NOMO-1 treated with dmso at 0.1 percent for 144 hours (cell line): Measurements from ENCODE around the gene POLD3.

Experiments used
- DNase-seq: peaks from one replicate; lab custom pipeline; 2025; ENCODE audit not compliant: unreplicated experiment; lab: John Stamatoyannopoulos, UW

The POLD3 gene

DNA sequence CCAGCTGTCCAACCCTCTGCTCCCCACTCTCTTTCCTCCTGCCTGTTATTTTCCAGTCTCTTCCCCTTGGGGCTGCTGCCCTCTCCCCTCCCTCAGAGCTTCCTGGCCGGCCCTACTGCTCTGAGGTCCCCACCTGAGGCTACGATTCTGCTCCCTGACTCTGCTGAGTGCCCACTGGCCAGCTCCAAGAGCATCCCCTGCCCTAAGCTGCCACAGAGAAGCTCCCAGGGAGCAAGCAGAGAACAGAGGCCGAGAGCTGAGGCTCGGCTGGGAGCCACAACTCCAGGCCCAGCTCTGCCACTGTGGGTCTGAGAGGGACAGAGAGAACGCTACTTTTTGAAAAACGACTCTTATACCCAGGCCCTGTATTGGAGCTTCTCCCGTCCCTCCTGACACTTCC, 77.8 kb downstream of the POLD3 start:
- no peak for DNase-seq

DNA sequence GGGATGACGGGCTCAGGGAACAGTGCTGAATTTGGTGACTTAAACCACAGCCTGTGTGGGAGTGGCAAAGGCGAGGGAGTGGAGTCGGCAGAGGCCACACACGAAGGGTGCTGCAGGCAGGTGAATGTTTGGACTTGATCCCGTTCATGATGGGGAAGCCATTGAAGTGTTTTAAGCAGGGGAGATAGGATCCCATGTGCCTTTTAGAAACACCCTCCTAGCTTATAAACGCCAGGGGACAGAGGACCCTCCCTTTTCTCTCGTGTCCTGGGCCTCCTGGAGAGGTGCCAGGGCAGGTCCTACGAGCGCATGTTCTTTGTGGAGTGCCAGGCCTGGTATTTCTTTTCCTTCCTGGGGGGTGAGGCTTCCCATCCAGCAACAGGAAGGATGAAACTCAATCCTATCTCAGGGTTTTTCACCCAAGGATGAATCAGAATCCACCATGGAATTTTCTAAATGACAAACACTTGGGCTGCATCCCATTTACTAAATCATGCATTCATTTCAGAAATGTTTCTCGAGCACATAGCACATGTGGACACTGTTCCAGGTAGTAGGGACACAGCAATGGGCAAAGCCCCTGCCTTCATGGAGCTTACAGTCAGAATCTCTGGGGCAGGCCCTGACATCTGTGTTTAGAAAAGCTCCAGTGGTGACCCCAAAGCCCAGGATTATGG, 79.3 kb downstream of the POLD3 start:
- DNase-seq = no peak

DNA sequence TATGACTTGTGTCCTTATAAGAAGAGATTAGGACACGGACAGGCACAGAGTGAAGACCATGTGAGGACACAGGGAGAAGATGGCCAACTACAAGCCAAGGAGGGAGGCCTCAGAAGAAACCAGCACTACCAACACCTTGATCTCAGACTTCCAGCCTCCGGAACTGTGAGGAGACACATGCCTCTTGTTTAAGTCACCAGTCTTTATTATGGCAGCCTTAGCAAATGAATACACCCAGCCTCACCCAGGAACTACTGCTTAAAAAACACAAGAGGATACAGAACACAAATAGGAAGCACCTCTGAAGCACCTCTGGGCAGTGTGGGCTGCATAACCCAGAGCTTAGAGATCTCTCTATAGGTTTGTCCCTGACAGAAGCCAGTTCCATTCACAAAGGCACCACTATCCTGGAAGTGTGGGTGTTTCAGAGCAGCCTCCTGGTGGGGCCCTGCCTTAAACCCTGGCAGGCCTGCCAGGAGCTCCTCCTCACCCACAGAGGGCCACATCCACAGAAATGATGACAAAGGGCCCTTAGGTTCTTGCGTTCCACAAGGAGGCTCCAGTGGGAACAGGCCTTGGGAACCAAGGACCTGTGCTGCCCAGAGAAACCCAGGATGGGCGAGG, 80.1 kb downstream of the POLD3 start:
- DNase-seq = no peak

DNA sequence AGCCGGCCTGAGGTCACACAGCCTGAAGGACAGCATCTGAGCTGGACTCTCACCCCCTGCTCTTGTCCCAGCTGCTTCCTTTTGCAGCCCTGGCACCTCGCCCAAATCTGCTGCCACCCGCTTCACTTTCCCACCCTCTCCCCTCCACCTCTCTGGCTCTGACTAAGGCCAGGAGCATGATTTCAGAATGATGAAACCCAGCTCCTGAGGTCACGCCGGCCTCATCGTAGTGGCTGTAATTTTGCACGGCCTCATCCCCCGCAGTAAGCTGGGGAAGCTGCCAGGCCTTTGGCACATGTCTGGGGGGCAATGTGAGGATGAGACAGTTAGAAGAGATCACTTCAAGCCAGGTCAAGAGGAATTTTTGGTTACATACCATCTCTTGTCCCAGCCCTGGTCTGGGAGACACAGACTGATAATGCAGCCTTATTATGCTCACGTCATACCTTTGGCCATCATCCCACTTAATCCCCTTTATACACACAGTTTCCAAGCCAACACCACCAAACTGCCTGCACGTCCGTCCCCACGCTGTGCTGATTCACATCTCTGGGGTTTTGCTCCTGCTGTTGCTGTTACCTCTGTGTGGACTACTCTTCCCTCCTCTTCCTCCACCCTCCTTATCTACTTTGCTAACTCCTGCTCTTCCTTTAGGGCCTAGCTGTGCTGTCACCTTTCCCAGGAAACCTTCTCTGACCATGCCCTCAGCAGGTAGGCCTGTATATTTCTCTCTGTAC, 80.7 kb downstream of the POLD3 start:
- no peak for DNase-seq

DNA sequence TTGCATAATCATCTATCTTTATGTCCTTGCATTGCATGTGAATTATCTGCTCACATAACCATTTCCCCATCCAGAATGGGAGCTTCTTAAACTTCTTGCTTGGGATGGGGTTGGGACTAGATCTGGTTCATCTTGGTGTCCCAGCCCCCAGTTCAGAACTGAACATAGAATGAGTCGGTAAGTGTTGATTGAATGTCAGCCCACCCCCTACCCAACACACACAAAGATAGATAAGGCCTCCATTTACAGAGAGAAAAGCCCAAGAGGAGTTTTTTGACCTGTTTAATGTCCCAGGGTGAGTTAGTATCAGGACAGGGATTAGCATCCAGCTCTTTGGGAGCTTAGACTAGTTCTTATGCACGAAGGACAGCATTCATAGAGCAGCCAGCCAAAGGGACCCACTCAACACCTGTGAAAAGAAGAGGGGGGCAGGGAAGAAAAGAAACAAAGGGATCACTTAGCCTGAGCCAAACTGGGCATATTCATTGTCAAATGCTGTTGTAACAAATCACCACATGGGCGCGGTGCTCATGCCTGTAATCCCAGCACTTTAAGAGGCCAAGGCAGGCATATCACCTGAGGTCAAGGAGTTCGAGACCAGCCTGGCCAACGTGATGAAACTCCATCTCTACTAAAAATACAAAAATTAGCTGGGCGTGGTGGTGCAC, 81.4 kb downstream of the POLD3 start:
- DNase-seq = no peak

DNA sequence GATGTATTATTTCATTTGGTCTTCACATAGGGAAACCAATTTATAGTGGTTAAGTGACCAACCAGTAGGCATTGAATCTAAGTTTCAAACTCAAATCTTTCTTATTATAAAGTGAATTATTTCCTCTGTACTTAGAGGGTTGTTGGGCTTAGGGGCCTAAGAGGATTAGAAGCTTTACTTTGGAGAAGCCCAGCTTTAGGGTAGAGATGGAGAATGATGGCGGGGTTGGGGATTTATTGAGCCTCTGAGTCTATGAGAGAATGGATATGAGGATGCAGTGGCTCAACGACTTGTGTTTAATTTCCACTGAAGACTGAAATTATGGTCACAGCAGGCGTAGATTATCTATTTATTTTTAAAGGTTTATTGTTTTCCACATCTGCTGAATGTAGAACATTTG, 83.4 kb downstream of the POLD3 start:
- no peak for DNase-seq

DNA sequence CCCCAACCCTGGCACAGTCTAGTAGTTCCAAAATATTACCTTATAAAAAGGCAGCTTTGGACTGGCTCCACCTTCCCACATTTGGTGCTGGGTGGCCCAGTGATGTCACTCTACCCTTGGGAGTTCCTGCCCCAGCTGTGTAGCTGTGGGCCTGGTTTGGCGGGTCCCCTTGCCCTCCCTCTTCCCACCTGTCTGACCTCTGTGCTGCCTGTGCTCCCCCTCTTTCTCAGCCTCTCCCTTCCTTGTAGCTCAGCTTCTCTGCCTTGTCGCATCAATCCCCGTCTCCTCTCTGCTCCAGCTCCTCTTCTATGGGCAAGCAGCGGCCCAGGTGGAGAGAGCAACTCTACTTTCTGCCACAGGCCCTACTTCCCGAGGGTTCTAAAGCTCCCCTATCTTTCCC, 84.2 kb downstream of the POLD3 start:
- DNase-seq = no peak

DNA sequence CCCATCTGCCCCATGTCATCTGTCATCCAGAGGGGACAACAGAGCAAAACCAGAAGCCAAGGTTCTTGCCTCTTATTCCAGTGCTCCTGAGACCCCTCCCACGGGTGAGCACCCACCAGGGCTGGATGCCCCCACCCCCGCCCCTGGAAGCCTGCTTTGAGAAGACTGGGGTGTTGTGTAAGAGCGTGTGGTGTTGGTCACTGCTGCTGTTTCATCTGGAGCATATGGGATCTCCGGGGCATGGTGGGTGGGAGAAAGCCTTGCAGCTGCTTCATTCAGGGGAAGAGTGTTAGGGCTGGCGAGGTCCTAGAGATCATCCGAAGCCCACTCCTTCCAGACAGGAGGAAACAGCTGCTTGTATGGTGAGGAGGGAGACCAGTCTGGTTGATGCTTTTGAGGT, 84.7 kb downstream of the POLD3 start:
- DNase-seq = no peak

DNA sequence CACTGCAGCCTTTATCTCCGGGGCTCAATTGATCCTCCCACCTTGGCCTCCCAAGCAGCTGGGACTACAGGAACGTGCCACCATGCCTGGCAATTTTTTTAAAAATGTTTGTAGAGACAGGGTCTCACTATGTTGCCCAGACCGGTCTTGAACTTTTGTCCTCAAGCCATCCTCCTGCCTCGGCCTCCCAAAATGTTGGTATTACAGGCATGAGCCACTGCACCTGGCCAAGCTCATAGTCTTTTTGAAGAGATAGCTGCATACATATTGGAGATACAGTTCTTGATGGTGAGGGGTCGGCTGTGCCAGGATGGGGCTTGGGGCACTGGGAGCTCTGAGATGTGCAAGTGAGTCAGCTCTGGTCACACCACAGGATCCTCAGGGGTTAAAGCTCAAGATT, 85.7 kb downstream of the POLD3 start:
- DNase-seq = no peak

DNA sequence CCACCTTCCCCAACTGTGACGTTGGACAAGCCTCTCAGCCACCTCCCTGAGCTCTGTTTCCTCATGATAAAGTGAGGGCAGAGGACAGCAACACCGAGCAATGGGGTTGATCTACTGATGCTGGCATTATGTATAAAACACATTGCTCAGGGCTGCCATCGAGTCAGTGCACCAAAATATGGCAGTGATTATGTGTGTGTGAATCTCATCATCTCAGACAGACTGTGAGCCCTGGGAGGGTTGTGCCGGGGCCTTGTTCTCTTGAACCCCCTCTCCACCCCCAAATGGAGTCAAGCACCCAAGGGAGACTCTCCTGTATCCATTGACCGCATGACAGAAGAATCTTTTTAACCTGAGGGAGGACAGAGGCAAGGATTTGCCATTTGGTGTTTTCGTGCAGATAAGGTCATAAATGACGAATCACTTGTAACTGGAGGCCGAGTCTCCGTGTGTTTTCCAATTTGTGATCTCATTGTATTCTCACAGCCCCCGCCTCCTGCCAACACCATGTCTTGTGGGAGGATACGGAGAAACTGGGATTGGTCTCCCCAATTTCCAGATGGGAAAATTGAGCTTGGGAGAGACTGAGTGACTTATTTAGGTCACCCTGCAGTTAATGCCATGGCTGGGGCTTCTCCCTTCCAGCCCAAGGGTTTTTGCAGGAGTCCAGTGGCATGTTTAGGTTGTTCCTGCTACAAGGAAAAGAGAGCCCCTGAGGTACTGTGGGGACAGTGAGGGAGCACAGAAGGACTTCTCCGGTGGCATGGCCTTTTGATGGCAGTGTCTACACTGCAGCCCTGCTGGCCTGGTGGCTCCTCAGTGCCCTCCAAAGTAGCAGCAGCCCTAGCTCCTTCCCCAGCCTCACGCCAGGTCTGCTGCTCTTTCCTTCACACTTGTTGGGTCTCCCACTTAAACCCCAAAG, 86.5 kb downstream of the POLD3 start:
- DNase-seq = no peak

DNA sequence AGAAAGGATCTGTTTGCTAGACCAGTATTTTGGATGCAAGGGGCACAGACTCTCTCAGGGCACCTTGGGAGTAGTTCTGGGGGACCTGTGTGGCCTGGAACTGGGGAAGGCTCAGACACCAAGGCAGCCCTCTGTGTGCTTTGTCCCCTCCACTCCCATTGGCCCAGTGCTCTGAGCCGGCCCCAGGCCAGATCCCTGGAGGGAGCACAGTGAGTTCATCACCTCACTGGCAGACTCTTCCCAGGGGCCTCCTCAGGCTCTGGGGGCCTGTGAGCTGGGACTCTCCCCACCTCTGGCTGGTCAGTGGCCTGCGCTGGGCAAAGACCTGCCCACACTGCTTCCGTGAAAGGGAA, 87.1 kb downstream of the POLD3 start:
- DNase-seq = no peak

DNA sequence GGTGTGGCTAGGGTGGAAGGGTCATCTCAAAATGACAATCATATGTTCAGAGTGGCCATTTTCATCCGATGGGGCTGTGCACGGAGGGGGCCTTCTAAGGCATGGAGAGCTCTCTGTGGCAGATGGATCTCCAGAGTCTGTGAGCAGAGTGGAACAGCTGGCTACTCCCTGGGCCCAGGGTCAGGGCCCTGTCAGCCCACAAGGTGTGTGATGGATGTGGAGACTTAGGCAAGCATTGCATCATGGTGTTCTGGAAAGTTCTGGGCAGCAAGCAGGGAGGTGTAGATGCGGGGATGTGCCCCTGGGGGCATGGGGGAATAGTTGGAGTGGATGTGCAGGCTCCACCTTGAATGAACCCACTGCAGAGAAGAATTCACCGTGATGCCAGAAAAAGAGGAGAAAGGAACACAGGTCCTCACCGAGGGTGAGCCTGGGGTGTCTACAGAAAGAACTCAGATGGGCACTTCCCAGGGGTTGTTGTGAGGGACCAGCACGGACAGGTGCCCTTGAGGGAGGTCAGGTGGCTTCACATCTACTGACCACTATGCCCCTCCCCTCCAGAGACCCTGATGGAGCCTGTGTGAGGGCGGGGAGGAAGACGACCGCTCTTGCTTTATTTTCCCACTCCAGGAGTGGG, 87.8 kb downstream of the POLD3 start:
- no peak for DNase-seq

DNA sequence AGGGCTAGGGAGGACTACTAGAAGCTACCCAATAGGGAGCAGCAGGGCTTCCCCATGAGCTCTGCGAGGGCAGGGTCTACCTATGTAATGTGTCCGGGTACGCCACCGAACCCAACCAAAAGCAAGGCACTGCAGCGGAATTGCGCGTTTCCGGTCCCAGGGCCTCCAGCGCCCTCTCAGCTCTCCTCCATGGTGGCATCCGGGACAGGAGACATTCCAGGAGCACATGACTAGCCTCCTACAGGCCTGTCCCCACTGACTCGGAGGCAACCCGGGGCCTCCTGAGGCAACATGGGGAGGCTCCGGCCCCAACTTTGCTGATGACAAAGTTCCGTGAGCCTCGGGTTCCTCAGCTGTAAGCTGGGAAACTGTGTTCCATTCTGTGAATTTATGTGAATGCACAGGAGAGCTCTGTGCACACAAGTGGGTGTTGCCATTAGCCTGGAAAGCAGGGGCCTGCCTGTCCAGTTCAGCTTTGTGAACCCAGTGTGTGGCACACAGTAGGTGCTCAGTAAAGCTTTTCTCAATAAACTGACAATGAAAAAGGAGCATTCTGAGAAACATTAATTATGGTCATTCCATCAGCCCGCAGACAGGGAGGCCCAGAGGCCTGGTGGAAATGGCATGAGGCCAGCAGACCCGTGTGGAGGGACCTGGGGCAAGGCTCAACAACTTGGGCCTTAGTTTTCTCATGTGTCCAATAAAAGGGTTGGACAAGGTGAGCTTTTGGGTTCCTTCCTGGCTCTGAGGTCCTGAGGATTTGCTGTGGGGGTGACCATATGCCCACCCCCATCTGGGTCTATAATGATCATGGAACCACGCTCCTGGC, 88.5 kb downstream of the POLD3 start:
- DNase-seq = no peak

DNA sequence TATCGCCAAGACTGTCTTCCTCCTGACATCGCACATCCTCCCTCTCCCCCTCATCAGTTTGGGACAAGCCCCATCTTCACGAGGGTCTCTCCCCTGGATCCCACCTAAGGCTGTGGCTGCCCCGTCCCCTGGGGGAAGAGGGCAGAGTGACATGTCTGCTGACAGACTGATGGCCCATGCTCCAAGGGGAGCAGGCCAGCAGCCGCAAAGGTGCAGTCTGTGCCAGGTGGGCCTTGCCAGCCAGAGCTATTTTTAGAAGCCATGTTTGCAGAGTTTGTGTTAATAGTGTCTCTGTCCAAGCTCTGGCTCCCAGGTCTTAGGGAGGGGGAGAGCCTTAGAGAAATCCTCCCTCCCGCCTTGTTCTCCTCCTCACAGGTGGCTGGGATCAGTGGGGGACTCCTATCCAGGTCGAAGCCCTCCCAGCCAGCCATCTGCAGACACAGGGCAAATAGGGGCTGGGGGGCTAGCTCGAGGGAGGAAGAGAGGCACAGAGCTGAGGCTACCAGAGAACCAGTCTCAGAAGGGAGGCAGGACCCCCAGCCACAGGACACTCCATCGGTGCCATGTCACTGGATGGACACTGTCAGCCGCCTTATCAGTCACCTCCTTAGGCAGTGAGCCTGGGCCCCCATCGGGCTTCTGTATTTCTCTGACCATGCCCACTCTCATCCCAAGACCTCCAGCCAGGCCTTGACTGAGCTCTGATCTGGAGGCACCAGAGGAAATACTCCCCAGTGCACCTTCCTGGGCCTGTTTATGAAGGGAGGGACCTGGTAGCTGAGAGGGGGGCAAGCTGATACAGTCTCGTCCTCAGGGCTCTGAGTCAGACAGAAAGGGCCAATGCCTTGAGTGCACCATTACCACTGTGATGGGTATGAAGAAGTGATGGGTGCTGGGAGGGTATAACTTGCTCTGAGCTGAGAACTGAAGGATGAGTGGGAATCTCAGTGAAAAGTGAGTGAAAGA, 89.6 kb downstream of the POLD3 start:
- DNase-seq = no peak

DNA sequence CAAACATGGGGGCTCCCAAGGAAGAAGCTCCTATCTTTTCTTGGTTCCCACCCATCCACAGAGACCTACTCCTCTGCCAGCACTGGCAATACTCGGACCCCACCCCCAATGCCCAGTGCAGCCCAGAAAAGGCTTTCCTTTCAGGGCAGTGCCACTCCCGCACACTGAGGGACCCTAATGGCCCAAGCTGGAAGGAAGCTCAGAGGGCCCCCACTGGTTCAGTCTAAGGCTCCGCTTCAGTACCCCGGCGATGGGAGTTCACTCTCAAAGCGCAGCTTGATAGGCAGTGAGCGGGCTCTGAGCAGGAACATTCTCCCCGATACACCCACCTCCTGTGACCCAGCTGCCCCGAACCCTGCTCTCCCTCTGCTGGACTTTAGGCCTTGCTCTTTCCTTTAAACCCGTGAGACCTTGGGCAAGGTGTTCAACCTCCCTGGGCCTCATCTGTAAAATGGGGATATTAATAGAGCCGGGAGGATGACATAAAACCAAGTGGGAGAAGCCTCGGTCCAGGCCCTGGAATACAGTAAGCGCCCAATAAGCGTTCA, 90.4 kb downstream of the POLD3 start:
- DNase-seq = no peak

DNA sequence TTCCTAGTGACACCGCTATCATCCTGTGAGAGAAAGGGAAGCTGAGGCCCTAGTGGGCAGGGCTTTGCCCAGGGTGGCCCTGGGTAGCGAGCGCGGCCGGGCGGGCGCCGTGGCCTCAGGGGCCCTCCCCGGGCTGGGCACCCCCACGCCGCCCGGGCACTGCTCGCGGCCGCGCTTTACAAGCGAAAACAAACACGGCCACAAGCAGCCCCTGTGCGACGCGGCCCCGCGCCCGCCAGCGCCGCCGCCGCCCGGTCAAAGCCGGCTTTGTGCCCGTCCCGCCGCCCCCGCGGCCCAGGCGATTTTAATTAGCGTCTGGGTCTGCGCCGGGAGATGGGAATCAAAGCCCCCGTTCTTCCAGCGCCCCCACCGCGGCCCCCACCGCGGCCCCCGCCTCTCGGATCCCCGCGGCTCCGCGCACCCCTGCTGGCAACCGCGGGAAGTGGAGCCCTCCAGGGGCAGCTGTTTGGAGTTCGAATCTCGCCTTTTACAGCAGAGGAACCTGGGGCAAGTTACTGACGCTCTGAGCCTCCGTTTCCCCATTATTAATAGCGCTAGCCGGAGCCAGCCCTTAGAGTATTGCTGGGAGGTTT, 91.0 kb downstream of the POLD3 start:
- no peak for DNase-seq

DNA sequence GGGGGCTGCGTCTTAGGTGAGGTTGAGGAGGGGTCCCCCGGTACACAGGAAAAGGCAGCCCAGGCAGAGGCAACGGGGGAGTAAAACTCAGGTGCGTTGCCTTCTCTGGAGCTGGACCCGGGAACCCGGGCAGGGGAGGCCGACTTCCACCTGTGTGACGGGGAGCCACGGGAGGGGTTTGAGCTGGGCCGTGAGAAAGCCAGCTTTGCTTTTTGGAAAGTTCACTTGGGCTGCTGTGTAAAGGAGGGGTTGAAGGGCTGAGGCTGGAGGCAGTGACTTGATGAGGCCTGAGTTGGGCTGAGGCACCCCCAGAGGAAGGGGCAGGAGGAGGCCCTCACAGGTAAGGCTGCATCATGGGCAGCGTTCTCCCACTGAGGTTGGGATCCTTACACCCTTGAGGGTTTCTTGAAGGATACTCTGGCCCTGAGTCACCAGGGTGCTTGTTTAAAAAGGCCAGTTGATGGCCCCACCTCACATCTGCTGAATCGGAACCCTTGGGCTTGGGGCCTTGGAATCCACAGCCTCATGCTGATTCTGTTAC, 91.6 kb downstream of the POLD3 start:
- DNase-seq = no peak

DNA sequence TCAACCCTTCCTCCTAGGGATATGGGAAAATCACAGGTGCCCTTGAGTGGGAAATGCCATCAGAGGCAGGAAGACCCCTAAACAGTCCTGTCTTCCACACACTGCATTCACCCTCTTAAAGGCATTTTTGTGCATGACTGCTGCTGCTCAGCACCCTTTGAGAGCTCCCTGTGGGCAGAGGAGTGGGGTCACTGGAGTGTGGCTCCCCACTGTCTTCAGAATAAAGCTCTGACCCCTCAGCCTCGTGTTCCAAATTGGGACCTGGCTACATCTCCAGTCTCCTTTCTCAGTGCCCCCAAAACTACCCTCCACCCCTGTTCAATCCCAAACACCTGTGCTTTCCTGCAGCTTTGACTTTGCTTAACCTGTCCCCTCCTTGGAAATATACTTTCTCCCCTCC, 92.3 kb downstream of the POLD3 start:
- DNase-seq = no peak
